ENCODE results near the gene PSKH1.

PSKH1 gene

DNA sequence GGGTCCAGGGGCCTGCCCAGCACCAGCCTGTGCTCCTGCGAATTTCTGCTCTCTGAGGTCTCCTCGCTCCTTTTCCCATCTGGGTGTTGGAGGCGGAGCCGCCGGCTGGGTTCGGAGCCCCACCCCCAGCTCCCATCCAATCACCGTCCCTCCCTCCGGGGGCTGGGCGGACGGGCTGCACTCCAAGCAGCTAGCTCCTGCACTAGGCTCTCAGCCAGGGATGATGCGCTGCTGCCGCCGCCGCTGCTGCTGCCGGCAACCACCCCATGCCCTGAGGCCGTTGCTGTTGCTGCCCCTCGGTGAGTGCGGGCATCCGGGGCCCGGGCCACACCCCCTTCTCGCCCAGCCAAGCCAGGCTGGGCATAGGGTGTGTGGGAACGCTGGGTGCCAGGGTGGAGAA lies 8.4 kb upstream of the PSKH1 start, which contains the start of gene NRN1L:
Gene NRN1L (plus strand): TSS at position 202 of the 400 bp plus-strand sequence. CDS start 19 bp downstream, at position 221.
- H2AK5ac ChIP-seq (ENCODE audit: low read length): no peak within 1 kb of the TSS
- WGBS (ENCODE audit: extremely low coverage, insufficient coverage, insufficient read length): no CpG with 5 or more reads among the region's 22 CpGs
- no peak within 1 kb of the TSS for H3K18ac ChIP-seq (ENCODE audit: low read length)

DNA sequence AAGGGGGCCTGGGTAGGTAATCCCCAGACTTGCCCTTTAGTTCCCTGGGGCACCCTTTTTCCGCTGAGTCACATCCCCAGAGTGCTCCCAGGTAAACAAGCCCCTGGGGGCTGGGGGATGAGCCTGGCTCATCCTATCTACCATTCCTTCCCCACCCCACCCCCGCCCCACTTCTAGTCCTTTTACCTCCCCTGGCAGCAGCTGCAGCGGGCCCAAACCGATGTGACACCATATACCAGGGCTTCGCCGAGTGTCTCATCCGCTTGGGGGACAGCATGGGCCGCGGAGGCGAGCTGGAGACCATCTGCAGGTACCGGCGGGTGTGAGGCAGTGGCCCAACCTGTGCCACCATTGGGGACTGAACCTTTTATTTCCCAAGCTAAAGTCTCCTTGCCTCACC lies 7.5 kb upstream of the PSKH1 start:
- H3K4me3 ChIP-seq (ENCODE audit: low read depth, low read length): no peak overlapping the region
- no peak overlapping the region for H2BK12ac ChIP-seq (ENCODE audit: low read length)
- H3K23ac ChIP-seq (ENCODE audit: low read length): no peak overlapping the region
- no peak overlapping the region for H3K18ac ChIP-seq (ENCODE audit: low read length)
- H3K4me1 ChIP-seq (ENCODE audit: control insufficient read depth in 1 of 2, insufficient read depth in 2 of 2, low read length in 2 of 2): peaks cover 20 to 25% of the 10 kb centered on the region in 2 experiments
- H3K36me3 ChIP-seq (ENCODE audit: control insufficient read depth in 1 of 2, insufficient read depth in 2 of 2, low read length in 2 of 2): peaks cover 38 to 39% of the 10 kb centered on the region in 2 experiments
- no peak for DNase-seq
- no peaks in the 10 kb centered on the region for H3K79me2 ChIP-seq (ENCODE audit: control insufficient read depth, insufficient read depth, low read length, poor library complexity)
- H3K27ac ChIP-seq (ENCODE audit: low read depth, low read length): no peak overlapping the region
- no peak overlapping the region for H4K91ac ChIP-seq (ENCODE audit: low read depth, low read length)
- peaks cover 2% of the 10 kb centered on the region for H3K79me1 ChIP-seq (ENCODE audit: low read length)
- no peak overlapping the region for H3K14ac ChIP-seq (ENCODE audit: low read length)
- H3K4ac ChIP-seq (ENCODE audit: low read depth, low read length): no peak overlapping the region
- H4K8ac ChIP-seq (ENCODE audit: low read depth, low read length): no peak overlapping the region
- no peak overlapping the region for H4K12ac ChIP-seq (ENCODE audit: low read depth, low read length)
- no peak overlapping the region for H2BK120ac ChIP-seq (ENCODE audit: insufficient read depth, low read length, poor library complexity)
- H3K9me3 ChIP-seq (ENCODE audit: insufficient read depth, low read depth, low read length): peaks cover 2% of the 10 kb centered on the region
- H2BK5ac ChIP-seq (ENCODE audit: low read depth, low read length, poor library complexity): no peak overlapping the region
- H2AFZ ChIP-seq (ENCODE audit: insufficient read depth, low read length, poor library complexity): no peak overlapping the region
- no CpG with 5 or more reads among the region's 12 CpGs for WGBS (ENCODE audit: extremely low coverage, insufficient coverage, insufficient read length)
- H3K9ac ChIP-seq (ENCODE audit: low read length): no peak overlapping the region
- no peaks in the 10 kb centered on the region for H3K27me3 ChIP-seq (ENCODE audit: insufficient read depth, low read length)
- no peak overlapping the region for H2AK5ac ChIP-seq (ENCODE audit: low read length)
- no peak overlapping the region for H3K4me2 ChIP-seq (ENCODE audit: low read length)

More for the DNA sequence above, 8.4 kb upstream of the PSKH1 start, which contains the start of gene NRN1L:
- H2AFZ ChIP-seq (ENCODE audit: insufficient read depth, low read length, poor library complexity): no peak within 1 kb of the TSS
- no peak within 1 kb of the TSS for H3K14ac ChIP-seq (ENCODE audit: low read length)
- H3K9me3 ChIP-seq (ENCODE audit: insufficient read depth, low read depth, low read length): peaks cover 3% of the 10 kb centered on the region
- H3K4me2 ChIP-seq (ENCODE audit: low read length): no peak within 1 kb of the TSS
- no peak within 1 kb of the TSS for H2BK12ac ChIP-seq (ENCODE audit: low read length)
- H3K4me3 ChIP-seq (ENCODE audit: low read depth, low read length): no peak within 1 kb of the TSS
- H3K4me1 ChIP-seq (ENCODE audit: control insufficient read depth in 1 of 2, insufficient read depth in 2 of 2, low read length in 2 of 2): peaks cover 20 to 25% of the 10 kb centered on the region in 2 experiments
- DNase-seq: peak; percentile 46 to 63
- H4K8ac ChIP-seq (ENCODE audit: low read depth, low read length): no peak within 1 kb of the TSS
- H3K36me3 ChIP-seq (ENCODE audit: control insufficient read depth in 1 of 2, insufficient read depth in 2 of 2, low read length in 2 of 2): peaks cover 47 to 48% of the 10 kb centered on the region in 2 experiments
- no peak within 1 kb of the TSS for H3K9ac ChIP-seq (ENCODE audit: low read length)
- no peak within 1 kb of the TSS for H3K23ac ChIP-seq (ENCODE audit: low read length)
- no peaks in the 10 kb centered on the region for H3K27me3 ChIP-seq (ENCODE audit: insufficient read depth, low read length)
- H3K79me1 ChIP-seq (ENCODE audit: low read length): peaks cover 2% of the 10 kb centered on the region
- H2BK120ac ChIP-seq (ENCODE audit: insufficient read depth, low read length, poor library complexity): no peak within 1 kb of the TSS
- H3K27ac ChIP-seq (ENCODE audit: low read depth, low read length): no peak within 1 kb of the TSS
- H2BK5ac ChIP-seq (ENCODE audit: low read depth, low read length, poor library complexity): no peak within 1 kb of the TSS
- no peak within 1 kb of the TSS for H3K4ac ChIP-seq (ENCODE audit: low read depth, low read length)
- H3K79me2 ChIP-seq (ENCODE audit: control insufficient read depth, insufficient read depth, low read length, poor library complexity): no peaks in the 10 kb centered on the region
- no peak within 1 kb of the TSS for H4K12ac ChIP-seq (ENCODE audit: low read depth, low read length)
- no peak within 1 kb of the TSS for H4K91ac ChIP-seq (ENCODE audit: low read depth, low read length)

DNA sequence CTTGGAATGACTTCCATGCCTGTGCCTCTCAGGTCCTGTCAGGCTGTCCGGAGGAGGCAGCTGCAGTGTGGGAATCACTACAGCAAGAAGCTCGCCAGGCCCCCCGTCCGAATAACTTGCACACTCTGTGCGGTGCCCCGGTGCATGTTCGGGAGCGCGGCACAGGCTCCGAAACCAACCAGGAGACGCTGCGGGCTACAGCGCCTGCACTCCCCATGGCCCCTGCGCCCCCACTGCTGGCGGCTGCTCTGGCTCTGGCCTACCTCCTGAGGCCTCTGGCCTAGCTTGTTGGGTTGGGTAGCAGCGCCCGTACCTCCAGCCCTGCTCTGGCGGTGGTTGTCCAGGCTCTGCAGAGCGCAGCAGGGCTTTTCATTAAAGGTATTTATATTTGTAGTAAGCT lies 7.1 kb upstream of the PSKH1 start:
- Histone ChIP-seq H3K4me3 (ENCODE audit: low read depth, low read length) (no peak overlapping the region), H2BK12ac (ENCODE audit: low read length) (no peak overlapping the region), H4K8ac (ENCODE audit: low read depth, low read length) (no peak overlapping the region), H2AFZ (ENCODE audit: insufficient read depth, low read length, poor library complexity) (no peak overlapping the region), H3K27me3 (ENCODE audit: insufficient read depth, low read length) (no peaks in the 10 kb centered on the region), H3K79me1 (ENCODE audit: low read length) (peaks cover 2% of the 10 kb centered on the region), H3K23ac (ENCODE audit: low read length) (no peak overlapping the region), H3K4me1 (ENCODE audit: control insufficient read depth in 1 of 2, insufficient read depth in 2 of 2, low read length in 2 of 2) (peaks cover 20 to 25% of the 10 kb centered on the region in 2 experiments), H3K18ac (ENCODE audit: low read length) (no peak overlapping the region), H2BK5ac (ENCODE audit: low read depth, low read length, poor library complexity) (no peak overlapping the region), H4K12ac (ENCODE audit: low read depth, low read length) (no peak overlapping the region), H3K14ac (ENCODE audit: low read length) (no peak overlapping the region), H2AK5ac (ENCODE audit: low read length) (no peak overlapping the region), H3K4me2 (ENCODE audit: low read length) (no peak overlapping the region), H3K79me2 (ENCODE audit: control insufficient read depth, insufficient read depth, low read length, poor library complexity) (no peaks in the 10 kb centered on the region), H3K9ac (ENCODE audit: low read length) (no peak overlapping the region), H3K9me3 (ENCODE audit: insufficient read depth, low read depth, low read length) (peaks cover 2% of the 10 kb centered on the region), H2BK120ac (ENCODE audit: insufficient read depth, low read length, poor library complexity) (no peak overlapping the region), H3K36me3 (ENCODE audit: control insufficient read depth in 1 of 2, insufficient read depth in 2 of 2, low read length in 2 of 2) (peaks cover 34 to 35% of the 10 kb centered on the region in 2 experiments), H4K91ac (ENCODE audit: low read depth, low read length) (no peak overlapping the region), H3K27ac (ENCODE audit: low read depth, low read length) (no peak overlapping the region), H3K4ac (ENCODE audit: low read depth, low read length) (no peak overlapping the region)
- DNase-seq: no peak
- WGBS (ENCODE audit: extremely low coverage, insufficient coverage, insufficient read length): no CpG with 5 or more reads among the region's 19 CpGs

DNA sequence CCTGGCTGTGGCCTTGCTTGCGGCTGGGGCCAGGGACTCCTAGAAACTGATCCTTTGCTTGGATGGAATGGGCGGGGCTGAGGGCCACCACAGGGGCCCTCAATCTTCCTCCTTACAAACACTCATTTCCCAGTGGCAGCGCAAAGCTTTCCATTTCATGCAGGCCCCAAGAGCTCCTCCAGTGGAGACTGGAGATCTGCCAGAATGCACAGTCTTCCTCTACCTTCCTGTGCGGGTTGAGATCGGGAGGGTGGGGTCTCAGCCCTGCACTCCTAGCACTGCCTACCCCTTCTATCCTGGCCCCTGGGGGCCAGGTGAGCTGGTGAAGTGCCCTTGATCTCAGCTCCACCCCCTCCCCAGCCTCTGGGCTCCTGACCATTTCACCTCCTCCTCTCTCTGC lies 6.7 kb upstream of the PSKH1 start:
- Histone ChIP-seq H3K27ac (ENCODE audit: low read depth, low read length) (no peak overlapping the region), H3K27me3 (ENCODE audit: insufficient read depth, low read length) (no peaks in the 10 kb centered on the region), H3K79me1 (ENCODE audit: low read length) (peaks cover 2% of the 10 kb centered on the region), H3K4me1 (ENCODE audit: control insufficient read depth in 1 of 2, insufficient read depth in 2 of 2, low read length in 2 of 2) (peaks cover 20 to 25% of the 10 kb centered on the region in 2 experiments), H2BK12ac (ENCODE audit: low read length) (no peak overlapping the region), H2AFZ (ENCODE audit: insufficient read depth, low read length, poor library complexity) (no peak overlapping the region), H4K8ac (ENCODE audit: low read depth, low read length) (no peak overlapping the region), H4K91ac (ENCODE audit: low read depth, low read length) (no peak overlapping the region), H2AK5ac (ENCODE audit: low read length) (no peak overlapping the region), H2BK120ac (ENCODE audit: insufficient read depth, low read length, poor library complexity) (no peak overlapping the region), H3K4me2 (ENCODE audit: low read length) (no peak overlapping the region), H4K12ac (ENCODE audit: low read depth, low read length) (no peak overlapping the region), H3K14ac (ENCODE audit: low read length) (no peak overlapping the region), H3K4ac (ENCODE audit: low read depth, low read length) (no peak overlapping the region), H3K9ac (ENCODE audit: low read length) (no peak overlapping the region), H3K9me3 (ENCODE audit: insufficient read depth, low read depth, low read length) (peaks cover 2% of the 10 kb centered on the region), H3K4me3 (ENCODE audit: low read depth, low read length) (no peak overlapping the region), H3K79me2 (ENCODE audit: control insufficient read depth, insufficient read depth, low read length, poor library complexity) (no peaks in the 10 kb centered on the region), H3K23ac (ENCODE audit: low read length) (no peak overlapping the region), H2BK5ac (ENCODE audit: low read depth, low read length, poor library complexity) (no peak overlapping the region), H3K36me3 (ENCODE audit: control insufficient read depth in 1 of 2, insufficient read depth in 2 of 2, low read length in 2 of 2) (peaks cover 29 to 31% of the 10 kb centered on the region in 2 experiments), H3K18ac (ENCODE audit: low read length) (no peak overlapping the region)
- no CpG with 5 or more reads among the region's 5 CpGs for WGBS (ENCODE audit: extremely low coverage, insufficient coverage, insufficient read length)
- no peak for DNase-seq

All from trophoblast cell (in vitro differentiated cells and primary cell).